ENCODE data around the gene NRG2.

NRG2 gene

GRCh38 chr5:140032296-140032695, 10.8 kb downstream of the NRG2 start:
- TF ChIP-seq, protein P1, sequence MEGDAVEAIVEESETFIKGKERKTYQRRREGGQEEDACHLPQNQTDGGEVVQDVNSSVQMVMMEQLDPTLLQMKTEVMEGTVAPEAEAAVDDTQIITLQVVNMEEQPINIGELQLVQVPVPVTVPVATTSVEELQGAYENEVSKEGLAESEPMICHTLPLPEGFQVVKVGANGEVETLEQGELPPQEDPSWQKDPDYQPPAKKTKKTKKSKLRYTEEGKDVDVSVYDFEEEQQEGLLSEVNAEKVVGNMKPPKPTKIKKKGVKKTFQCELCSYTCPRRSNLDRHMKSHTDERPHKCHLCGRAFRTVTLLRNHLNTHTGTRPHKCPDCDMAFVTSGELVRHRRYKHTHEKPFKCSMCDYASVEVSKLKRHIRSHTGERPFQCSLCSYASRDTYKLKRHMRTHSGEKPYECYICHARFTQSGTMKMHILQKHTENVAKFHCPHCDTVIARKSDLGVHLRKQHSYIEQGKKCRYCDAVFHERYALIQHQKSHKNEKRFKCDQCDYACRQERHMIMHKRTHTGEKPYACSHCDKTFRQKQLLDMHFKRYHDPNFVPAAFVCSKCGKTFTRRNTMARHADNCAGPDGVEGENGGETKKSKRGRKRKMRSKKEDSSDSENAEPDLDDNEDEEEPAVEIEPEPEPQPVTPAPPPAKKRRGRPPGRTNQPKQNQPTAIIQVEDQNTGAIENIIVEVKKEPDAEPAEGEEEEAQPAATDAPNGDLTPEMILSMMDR (IDR thresholded peaks at IDR 0.05) = no peak
- Histone ChIP-seq H3K4me1 (peaks cover 22% of the 10 kb centered on the region), H3K36me3 (ENCODE audit: control insufficient read depth, insufficient read depth, low read length) (no peaks in the 10 kb centered on the region), H2AFZ (no peak overlapping the region), H3K27ac (no peak overlapping the region), H3K4me3 (ENCODE audit: low read depth, low read length) (no peak overlapping the region), H3K27me3 (ENCODE audit: control insufficient read depth, insufficient read depth, low read length) (no peaks in the 10 kb centered on the region), H3K9me3 (ENCODE audit: control insufficient read depth, low read length) (no peaks in the 10 kb centered on the region), H3K79me2 (peaks cover 61% of the 10 kb centered on the region), H3K9ac (no peak overlapping the region), H3K4me2 (ENCODE audit: low read length) (no peak overlapping the region)

GRCh38 chr5:140027807-140028206, 15.3 kb downstream of the NRG2 start:
- no peak overlapping the region for H3K4me3 ChIP-seq (ENCODE audit: low read depth, low read length)
- H3K36me3 ChIP-seq (ENCODE audit: control insufficient read depth, insufficient read depth, low read length) = no peaks in the 10 kb centered on the region

GRCh38 chr5:140025736-140026135, 17.4 kb downstream of the NRG2 start:
- no peak overlapping the region for H3K4me2 ChIP-seq (ENCODE audit: low read length)
- no peak overlapping the region for H3K4me3 ChIP-seq (ENCODE audit: low read depth, low read length)
- no peak overlapping the region for H3K9ac ChIP-seq
- H3K9me3 ChIP-seq (ENCODE audit: control insufficient read depth, low read length) = no peaks in the 10 kb centered on the region
- H3K79me2 ChIP-seq = peaks cover 63% of the 10 kb centered on the region
- TF ChIP-seq, protein P1 (IDR thresholded peaks at IDR 0.05) = no peak
- H3K4me1 ChIP-seq = peaks cover 5% of the 10 kb centered on the region
- no peaks in the 10 kb centered on the region for H3K27me3 ChIP-seq (ENCODE audit: control insufficient read depth, insufficient read depth, low read length)
- H2AFZ ChIP-seq = no peak overlapping the region
- H3K36me3 ChIP-seq (ENCODE audit: control insufficient read depth, insufficient read depth, low read length) = no peaks in the 10 kb centered on the region
- no peak overlapping the region for H3K27ac ChIP-seq

More at GRCh38 chr5:140027807-140028206, 15.3 kb downstream of the NRG2 start:
- no peak overlapping the region for H3K9ac ChIP-seq
- no peaks in the 10 kb centered on the region for H3K27me3 ChIP-seq (ENCODE audit: control insufficient read depth, insufficient read depth, low read length)
- H3K27ac ChIP-seq = no peak overlapping the region
- H3K9me3 ChIP-seq (ENCODE audit: control insufficient read depth, low read length) = no peaks in the 10 kb centered on the region
- H3K4me2 ChIP-seq (ENCODE audit: low read length) = no peak overlapping the region
- H3K79me2 ChIP-seq = peaks cover 78% of the 10 kb centered on the region
- TF ChIP-seq, protein P1 (IDR thresholded peaks at IDR 0.05) = no peak
- H2AFZ ChIP-seq = no peak overlapping the region
- H3K4me1 ChIP-seq = peaks cover 5% of the 10 kb centered on the region

DNA sequence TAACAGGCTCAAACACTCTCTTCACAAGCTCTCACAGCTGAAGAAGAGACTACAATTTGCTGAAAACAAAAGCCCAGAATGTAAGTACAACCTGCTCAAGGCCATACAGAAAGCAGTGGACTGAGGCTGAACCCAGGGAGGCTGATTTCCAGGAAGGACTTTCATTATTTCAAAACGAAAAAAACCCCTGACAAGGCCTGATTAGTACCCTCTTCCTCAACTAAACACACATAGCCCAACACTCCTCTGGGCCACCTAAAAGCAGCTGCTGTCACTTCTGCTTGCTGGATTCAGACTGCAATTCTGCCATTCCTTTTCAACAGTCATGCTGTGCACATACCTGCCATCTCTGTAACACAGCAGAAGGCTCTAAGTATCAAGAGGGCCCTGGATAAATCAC, 18.2 kb downstream of the NRG2 start:
- Histone ChIP-seq H3K36me3 (ENCODE audit: control insufficient read depth, insufficient read depth, low read length) (no peaks in the 10 kb centered on the region), H3K79me2 (peaks cover 58% of the 10 kb centered on the region), H3K4me1 (peaks cover 5% of the 10 kb centered on the region), H3K9me3 (ENCODE audit: control insufficient read depth, low read length) (no peaks in the 10 kb centered on the region), H3K27me3 (ENCODE audit: control insufficient read depth, insufficient read depth, low read length) (no peaks in the 10 kb centered on the region), H3K27ac (no peak overlapping the region), H3K4me3 (ENCODE audit: low read depth, low read length) (no peak overlapping the region), H3K4me2 (ENCODE audit: low read length) (no peak overlapping the region), H3K9ac (no peak overlapping the region), H2AFZ (no peak overlapping the region)
- TF ChIP-seq, protein P1 (IDR thresholded peaks at IDR 0.05) = no peak

DNA sequence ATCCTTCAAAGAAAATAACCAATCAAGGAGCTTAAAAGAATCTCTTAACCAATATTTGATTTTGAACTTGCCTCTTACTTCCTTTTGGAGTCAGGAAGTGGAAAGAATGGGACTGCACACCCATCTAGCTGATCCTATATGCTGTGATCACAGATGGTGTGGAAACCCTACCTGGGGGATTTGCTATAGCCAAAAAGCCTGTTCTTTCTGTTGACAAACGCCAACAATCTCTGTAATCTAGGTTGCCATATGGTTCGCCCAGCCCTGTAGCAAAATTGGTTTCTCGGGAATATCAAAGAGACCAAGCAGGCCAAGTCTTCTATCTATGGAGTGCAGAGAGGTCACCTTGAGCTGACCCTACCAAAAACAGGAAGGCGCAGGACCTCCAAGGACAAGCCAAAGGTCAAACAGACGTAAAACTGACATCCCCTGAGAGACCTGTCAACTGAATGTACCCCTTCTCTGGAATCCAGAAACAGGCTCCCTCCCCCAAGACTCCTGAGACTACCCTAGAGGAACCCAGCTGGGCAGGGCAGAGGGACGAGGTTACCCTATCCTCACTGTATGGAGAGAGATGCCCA, 19.4 kb downstream of the NRG2 start:
- Histone ChIP-seq H3K9me3 (ENCODE audit: control insufficient read depth, low read length) (no peaks in the 10 kb centered on the region), H3K27ac (no peak overlapping the region), H3K4me3 (ENCODE audit: low read depth, low read length) (no peak overlapping the region), H3K4me2 (ENCODE audit: low read length) (no peak overlapping the region), H3K36me3 (ENCODE audit: control insufficient read depth, insufficient read depth, low read length) (no peaks in the 10 kb centered on the region), H3K9ac (no peak overlapping the region), H2AFZ (no peak overlapping the region), H3K27me3 (ENCODE audit: control insufficient read depth, insufficient read depth, low read length) (no peaks in the 10 kb centered on the region), H3K4me1 (no peaks in the 10 kb centered on the region), H3K79me2 (peaks cover 49% of the 10 kb centered on the region)
- TF ChIP-seq, protein P1 (IDR thresholded peaks at IDR 0.05) = no peak

Measured in parathyroid adenoma (tissue), 2 donors.